Prostate gland (tissue), 2 donors: ENCODE data around the gene COL25A1. TPM values are rescaled to one million over a fixed set of nuclear protein-coding genes. Genes with fewer than 3 reads are reported as not detected.

Source experiments
- DNase-seq: peaks from one replicate; pipeline ENCODE4 v3.0.0-alpha.2; 2019; ENCODE audit warnings: low spot score
- H3K27ac ChIP-seq, 2 donors: fragments of 200-600 bp; sonication (generic); 2 replicates each; pipeline ENCODE4 v1.5.1; 2017 to 2019
- H3K27me3 ChIP-seq: fragments of 200-600 bp; sonication (generic); replicated peaks from 2 replicates; pipeline ENCODE4 v1.5.1; 2019; ENCODE audit not compliant: insufficient read depth
- H3K36me3 ChIP-seq, 2 donors: fragments of 200-600 bp; sonication (generic); 1 replicate in 1 of 2; 2 replicates in 1 of 2; pipeline versions ENCODE4 v1.5.1 to v1.8.1; 2017 to 2019
- H3K4me1 ChIP-seq: fragments of 200-600 bp; sonication (generic); replicated peaks from 2 replicates; pipeline ENCODE4 v1.5.1; 2019
- H3K4me3 ChIP-seq, 2 donors: fragments of 200-600 bp; sonication (generic); 2 replicates each; pipeline ENCODE4 v1.5.1; 2017 to 2019
- H3K9me3 ChIP-seq: fragments of 200-600 bp; sonication (generic); 2 replicates; pipeline ENCODE4 v1.5.1; 2017
- POLR2A ChIP-seq: fragments of 450-650 bp; IDR thresholded peaks from one replicate; pipeline ENCODE4 v1.6.1; 2016; ENCODE audit warnings: antibody characterized with exemption, mild to moderate bottlenecking
- POLR2AphosphoS5 ChIP-seq: sonication (generic); formaldehyde crosslinking; IDR thresholded peaks from one replicate; pipeline ENCODE4 v1.6.1; 2017; ENCODE audit warnings: antibody characterized with exemption
- WGBS: methylation state at CpG from one replicate; pipeline ENCODE4 v1.1.5; 2018; 5-methylcytosine and 5-hydroxymethylcytosine counted together
- intact Hi-C: fragments of 100-400 bp; cut with DNase I; formaldehyde crosslinking; loops from one replicate; pipeline ENCODE4 v1.14.2; 2022
- total RNA-seq, 2 donors: library from RNA; depleted of rRNA; stranded (reverse); fragments of >200 nt; gene quantifications; one replicate each; pipeline ENCODE4 v1.1.0, GENCODE V29; 2016
- TF ChIP-seq, protein P1 (sequence below), 4 experiments: fragments of 200-600 bp in 2 of 4; fragments of 450-650 bp in 2 of 4; sonication (generic) in 2 of 4; IDR thresholded peaks; 1 replicate in 3 of 4; 2 replicates in 1 of 4; pipeline ENCODE4 v1.5.1; 2016 to 2019; ENCODE audit warnings: antibody characterized with exemption in 4 of 4, mild to moderate bottlenecking in 2 of 4, moderate library complexity in 2 of 4

The COL25A1 gene
- total RNA-seq, 2 donors from 2014 or later = 0.73 to 2.8 TPM

DNA sequence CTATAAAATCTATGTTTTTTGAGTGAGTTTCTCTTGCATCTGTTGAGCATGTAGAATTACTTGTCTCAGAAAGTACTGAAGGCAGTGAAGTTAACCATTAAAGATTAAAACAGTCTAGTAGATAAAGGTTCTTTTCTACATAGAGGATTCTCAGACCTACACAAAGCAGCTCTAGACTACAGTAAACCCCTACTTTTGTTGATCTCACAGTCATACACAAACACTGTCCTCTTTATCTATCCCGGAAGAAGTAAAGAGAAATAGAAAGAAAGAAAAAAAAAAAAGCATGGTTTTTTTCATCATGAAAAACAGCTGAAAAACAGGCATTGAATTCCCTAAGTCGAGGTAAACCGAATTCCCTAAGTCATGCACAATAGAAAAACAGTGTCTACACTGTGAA lies 58.6 kb downstream of the COL25A1 start:
- Histone ChIP-seq H3K27me3 (no peaks in the 10 kb centered on the region), H3K27ac (no peak overlapping the region), H3K9me3 (no peaks in the 10 kb centered on the region), H3K4me3 (no peak overlapping the region), H3K36me3 (no peaks in the 10 kb centered on the region), H3K4me1 (no peaks in the 10 kb centered on the region)
- intact Hi-C loops = no loop called here
- WGBS = 59% methylated on average over 3 of the region's 3 CpGs
- TF ChIP-seq, protein P1, sequence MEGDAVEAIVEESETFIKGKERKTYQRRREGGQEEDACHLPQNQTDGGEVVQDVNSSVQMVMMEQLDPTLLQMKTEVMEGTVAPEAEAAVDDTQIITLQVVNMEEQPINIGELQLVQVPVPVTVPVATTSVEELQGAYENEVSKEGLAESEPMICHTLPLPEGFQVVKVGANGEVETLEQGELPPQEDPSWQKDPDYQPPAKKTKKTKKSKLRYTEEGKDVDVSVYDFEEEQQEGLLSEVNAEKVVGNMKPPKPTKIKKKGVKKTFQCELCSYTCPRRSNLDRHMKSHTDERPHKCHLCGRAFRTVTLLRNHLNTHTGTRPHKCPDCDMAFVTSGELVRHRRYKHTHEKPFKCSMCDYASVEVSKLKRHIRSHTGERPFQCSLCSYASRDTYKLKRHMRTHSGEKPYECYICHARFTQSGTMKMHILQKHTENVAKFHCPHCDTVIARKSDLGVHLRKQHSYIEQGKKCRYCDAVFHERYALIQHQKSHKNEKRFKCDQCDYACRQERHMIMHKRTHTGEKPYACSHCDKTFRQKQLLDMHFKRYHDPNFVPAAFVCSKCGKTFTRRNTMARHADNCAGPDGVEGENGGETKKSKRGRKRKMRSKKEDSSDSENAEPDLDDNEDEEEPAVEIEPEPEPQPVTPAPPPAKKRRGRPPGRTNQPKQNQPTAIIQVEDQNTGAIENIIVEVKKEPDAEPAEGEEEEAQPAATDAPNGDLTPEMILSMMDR (IDR thresholded peaks at IDR 0.05) = no peak
- TF ChIP-seq POLR2AphosphoS5 (no peak), POLR2A (no peak)
- DNase-seq = no peak

DNA sequence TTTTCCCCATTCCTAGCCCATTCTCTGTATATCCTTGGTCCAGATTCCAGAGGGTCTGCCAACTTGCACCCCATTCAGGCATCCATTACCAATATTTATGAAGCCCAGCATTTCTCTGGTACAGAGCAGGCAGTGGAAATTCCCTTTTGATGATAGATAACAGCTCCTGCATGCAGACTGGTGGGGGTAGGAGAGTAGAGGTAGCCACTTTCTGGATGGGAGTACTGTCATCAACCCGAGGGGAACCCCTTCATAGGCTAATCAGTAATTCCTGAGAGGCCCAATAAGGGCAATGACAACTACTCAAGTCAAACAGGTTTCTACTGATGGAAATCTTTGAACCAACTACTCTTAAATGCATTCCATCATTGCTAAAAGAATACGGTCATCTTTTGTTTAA lies 63.7 kb downstream of the COL25A1 start:
- Histone ChIP-seq H3K9me3 (no peaks in the 10 kb centered on the region), H3K27ac (no peak overlapping the region), H3K36me3 (no peaks in the 10 kb centered on the region), H3K27me3 (no peaks in the 10 kb centered on the region), H3K4me1 (no peaks in the 10 kb centered on the region), H3K4me3 (no peak overlapping the region)
- TF ChIP-seq POLR2A = no peak
- TF ChIP-seq, protein P1 (IDR thresholded peaks at IDR 0.05) = no peak
- TF ChIP-seq POLR2AphosphoS5 = no peak
- DNase-seq = no peak
- WGBS = 78% methylated on average over 2 of the region's 2 CpGs
- intact Hi-C loops = no loop called here

DNA sequence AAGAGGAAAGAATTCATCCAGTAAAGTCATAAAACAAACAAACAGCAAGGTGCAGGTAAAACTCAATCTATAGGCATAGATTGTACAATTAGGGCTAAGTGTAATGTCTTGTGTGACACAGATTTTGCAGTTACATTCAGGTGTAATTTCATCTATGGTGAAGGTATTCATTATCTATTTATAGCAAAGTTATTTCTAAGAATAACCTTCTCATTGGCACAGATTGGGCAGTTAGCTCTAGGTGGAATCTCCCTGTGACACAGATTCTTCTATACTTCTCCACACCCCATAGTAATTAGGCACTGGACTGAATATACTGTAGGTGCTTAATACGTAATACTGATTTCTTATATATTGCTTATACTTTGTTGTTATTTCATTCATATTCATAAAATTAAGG lies 66.8 kb downstream of the COL25A1 start:
- TF ChIP-seq POLR2AphosphoS5 (no peak), POLR2A (no peak)
- TF ChIP-seq, protein P1 (IDR thresholded peaks at IDR 0.05) = no peak
- 100% methylated on average over 1 of the region's 1 CpG for WGBS
- Histone ChIP-seq H3K4me1 (no peaks in the 10 kb centered on the region), H3K36me3 (no peaks in the 10 kb centered on the region), H3K9me3 (no peaks in the 10 kb centered on the region), H3K27me3 (no peaks in the 10 kb centered on the region), H3K27ac (no peak overlapping the region), H3K4me3 (no peak overlapping the region)
- no peak for DNase-seq
- intact Hi-C loops = no loop called here

DNA sequence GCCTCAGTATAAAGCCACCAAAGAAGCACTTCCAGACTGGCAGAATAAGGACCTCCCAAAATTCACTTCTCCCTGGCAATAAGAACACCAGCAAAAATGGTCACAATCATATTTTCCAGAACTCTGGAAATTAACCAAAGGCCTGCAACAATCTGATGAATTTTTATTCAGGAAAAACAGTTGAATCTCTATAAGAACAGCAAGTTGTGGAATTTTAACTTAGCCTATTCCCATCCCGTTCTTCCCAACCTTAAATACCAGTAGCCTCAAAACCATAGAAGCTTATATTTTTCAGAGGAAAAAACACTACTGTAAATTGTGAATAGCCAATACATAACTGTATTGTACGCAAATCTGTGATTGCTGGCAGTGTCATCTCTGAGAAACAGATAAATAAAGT lies 67.9 kb downstream of the COL25A1 start:
- WGBS = 97% methylated on average over 2 of the region's 2 CpGs
- Histone ChIP-seq H3K9me3 (no peaks in the 10 kb centered on the region), H3K36me3 (no peaks in the 10 kb centered on the region), H3K4me3 (no peak overlapping the region), H3K27me3 (no peaks in the 10 kb centered on the region), H3K4me1 (no peaks in the 10 kb centered on the region), H3K27ac (no peak overlapping the region)
- intact Hi-C loops = no loop called here
- TF ChIP-seq, protein P1 (IDR thresholded peaks at IDR 0.05) = no peak
- no peak for TF ChIP-seq POLR2A
- TF ChIP-seq POLR2AphosphoS5 = no peak
- DNase-seq = no peak

DNA sequence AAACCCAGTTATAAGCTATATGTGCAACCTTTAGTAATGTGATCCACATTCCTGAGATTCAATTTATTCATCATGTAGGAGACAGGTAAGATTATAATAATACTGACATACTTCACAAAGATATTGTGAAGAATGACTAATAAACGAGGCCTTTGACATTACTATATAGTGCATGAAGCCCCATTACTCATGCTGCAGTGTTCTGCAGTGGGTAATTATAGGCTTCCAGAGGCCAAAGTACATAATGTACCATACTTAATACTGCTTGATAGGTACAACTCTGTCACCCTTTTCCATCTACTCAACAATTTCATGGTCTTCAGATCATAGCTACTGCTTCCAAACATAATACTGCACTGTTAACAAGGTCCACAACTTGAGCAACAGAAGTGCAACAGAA lies 68.9 kb downstream of the COL25A1 start:
- no peak overlapping the region for H3K4me3 ChIP-seq
- no peak for DNase-seq
- no peaks in the 10 kb centered on the region for H3K9me3 ChIP-seq
- no peaks in the 10 kb centered on the region for H3K36me3 ChIP-seq
- no peaks in the 10 kb centered on the region for H3K27me3 ChIP-seq
- H3K27ac ChIP-seq = no peak overlapping the region
- TF ChIP-seq, protein P1 (IDR thresholded peaks at IDR 0.05) = no peak
- TF ChIP-seq POLR2AphosphoS5 (no peak), POLR2A (no peak)
- intact Hi-C loops = no loop called here
- H3K4me1 ChIP-seq = no peaks in the 10 kb centered on the region
- WGBS = 89% methylated on average over 1 of the region's 1 CpG
